Stimulated activated CD8-positive, alpha-beta memory T cell treated with anti-CD3 and anti-CD28 coated beads, Interleukin-4, amount 100 ng/mL, for 4 hours (primary cell): ENCODE results near the gene CSGALNACT2.

ENCODE experiments used
- DNase-seq, 2 donors: peaks; one replicate each; pipeline ENCODE4 v3.0.0-alpha.2; 2020; ENCODE audit warnings: low read depth in 2 of 2, low spot score in 1 of 2

Gene CSGALNACT2

GRCh38 chr10:43112608-43112961 is 25.7 kb upstream of the CSGALNACT2 start:
- no peak for DNase-seq

- DNase-seq: no peak
These were observed 24.8 kb upstream of the CSGALNACT2 start for GRCh38 chr10:43113201-43114087.

GRCh38 chr10:43114088-43114742 is 24.0 kb upstream of the CSGALNACT2 start:
- no peak for DNase-seq

GRCh38 chr10:43114743-43115611 is 23.3 kb upstream of the CSGALNACT2 start:
- DNase-seq: no peak

- DNase-seq: no peak
These were observed 22.2 kb upstream of the CSGALNACT2 start for GRCh38 chr10:43115881-43116595.

GRCh38 chr10:43116596-43116995 is 21.6 kb upstream of the CSGALNACT2 start:
- no peak for DNase-seq

- no peak for DNase-seq
These were observed 21.0 kb upstream of the CSGALNACT2 start for GRCh38 chr10:43117031-43117776.

GRCh38 chr10:43117777-43118583 is 20.3 kb upstream of the CSGALNACT2 start:
- DNase-seq: no peak

- DNase-seq: no peak
These were observed 19.4 kb upstream of the CSGALNACT2 start for GRCh38 chr10:43118631-43119415.

GRCh38 chr10:43119416-43120115 is 18.7 kb upstream of the CSGALNACT2 start:
- no peak for DNase-seq

GRCh38 chr10:43120116-43120928 is 17.9 kb upstream of the CSGALNACT2 start:
- DNase-seq: no peak

- peak in 1 of 2 donors; percentile 27 for DNase-seq
These were observed 17.3 kb upstream of the CSGALNACT2 start for GRCh38 chr10:43120929-43121314.

GRCh38 chr10:43121444-43121843 is 16.8 kb upstream of the CSGALNACT2 start:
- DNase-seq: no peak

- no peak for DNase-seq
These were observed 16.1 kb upstream of the CSGALNACT2 start for GRCh38 chr10:43122096-43122495.

- DNase-seq: no peak
These were observed 15.4 kb upstream of the CSGALNACT2 start for GRCh38 chr10:43122826-43123225.

GRCh38 chr10:43123361-43124093 is 14.7 kb upstream of the CSGALNACT2 start:
- DNase-seq: no peak
